GM23248 (cell line): ENCODE results near the gene SLC25A28. TPM values are rescaled to one million over a fixed set of nuclear protein-coding genes. Genes with fewer than 3 reads are reported as not detected.

ENCODE experiments used
- DNase-seq: peaks from one replicate; pipeline ENCODE4 v3.0.0-alpha.2; 2015
- H2AFZ ChIP-seq: fragments of 200-600 bp; sonication (generic); 2 replicates; pipeline ENCODE4 v1.6.1; 2016; ENCODE audit warnings: antibody characterized with exemption
- H3F3A ChIP-seq: fragments of 200-600 bp; sonication (generic); 2 replicates; pipeline ENCODE4 v1.6.1; 2016; ENCODE audit warnings: mild to moderate bottlenecking, antibody characterized with exemption, mixed run types; ENCODE audit not compliant: insufficient read depth
- H3K27ac ChIP-seq: fragments of 200-600 bp; sonication (generic); 2 replicates; pipeline ENCODE4 v1.5.1; 2016; ENCODE audit warnings: mild to moderate bottlenecking
- H3K27me3 ChIP-seq: fragments of 200-600 bp; sonication (generic); replicated peaks from 2 replicates; pipeline ENCODE4 v1.6.1; 2016; ENCODE audit warnings: mild to moderate bottlenecking; ENCODE audit not compliant: insufficient read depth
- H3K36me3 ChIP-seq: fragments of 200-600 bp; sonication (generic); 2 replicates; pipeline ENCODE4 v1.6.1; 2016; ENCODE audit warnings: low read depth, mild to moderate bottlenecking
- H3K4me1 ChIP-seq: fragments of 200-600 bp; sonication (generic); 2 replicates; pipeline ENCODE4 v1.6.1; 2016; ENCODE audit warnings: mild to moderate bottlenecking; ENCODE audit not compliant: insufficient read depth
- H3K4me2 ChIP-seq: fragments of 200-600 bp; sonication (generic); one replicate; pipeline ENCODE4 v1.6.1; 2016; ENCODE audit warnings: mild to moderate bottlenecking; ENCODE audit not compliant: unreplicated experiment
- H3K4me3 ChIP-seq: fragments of 200-600 bp; sonication (generic); 2 replicates; pipeline ENCODE4 v1.5.1; 2016; ENCODE audit warnings: mild to moderate bottlenecking
- H3K79me2 ChIP-seq: fragments of 200-600 bp; sonication (generic); 2 replicates; pipeline ENCODE4 v1.6.1; 2016; ENCODE audit warnings: mild to moderate bottlenecking; ENCODE audit not compliant: insufficient read depth
- H3K9ac ChIP-seq: fragments of 200-600 bp; sonication (generic); 2 replicates; pipeline ENCODE4 v1.6.1; 2016; ENCODE audit warnings: mild to moderate bottlenecking
- H3K9me2 ChIP-seq: fragments of 200-600 bp; sonication (generic); 2 replicates; pipeline ENCODE4 v1.6.1; 2016; ENCODE audit warnings: mixed run types, mild to moderate bottlenecking, moderate library complexity; ENCODE audit not compliant: insufficient read depth
- H3K9me3 ChIP-seq: fragments of 200-600 bp; sonication (generic); one replicate; pipeline ENCODE4 v1.6.1; 2017; ENCODE audit warnings: low read depth
- H4K20me1 ChIP-seq: fragments of 200-600 bp; sonication (generic); 2 replicates; pipeline ENCODE4 v1.6.0; 2016; ENCODE audit not compliant: insufficient read depth
- EZH2 ChIP-seq: fragments of 200-600 bp; sonication (generic); IDR thresholded peaks from 2 replicates; pipeline ENCODE4 v1.6.1; 2018; ENCODE audit warnings: antibody characterized with exemption, mild to moderate bottlenecking; ENCODE audit not compliant: insufficient read depth, poor library complexity, severe bottlenecking
- EZH2phosphoT487 ChIP-seq: fragments of 200-600 bp; sonication (generic); IDR thresholded peaks from 2 replicates; pipeline ENCODE4 v1.6.1; 2018; ENCODE audit warnings: antibody characterized with exemption, moderate library complexity, mild to moderate bottlenecking, low read depth; ENCODE audit not compliant: insufficient read depth
- WGBS, 2 experiments: methylation state at CpG; one replicate each; pipeline ENCODE4 v1.1.6; 2015 to 2017; ENCODE audit warnings: low lambda C conversion rate in 2 of 2, low coverage in 1 of 2; ENCODE audit errors: missing lambda C conversion rate in 2 of 2; 5-methylcytosine and 5-hydroxymethylcytosine counted together
- in situ Hi-C: fragments of 300-500 bp; cut with MboI; formaldehyde crosslinking; loops from 2 replicates; pipeline ENCODE4 v1.15.0; 2020
- polyA plus RNA-seq: library from polyadenylated mRNA; unstranded; fragments of >200 nt; fragmentation: Nextera tagmentation; extraction: Ambion mirVana; gene quantifications from 2 replicates; pipeline ENCODE4 v1.2.1, GENCODE V29; 2016
- total RNA-seq: library from RNA; depleted of rRNA; stranded (reverse); fragments of >200 nt; shearing (Covaris generic); gene quantifications from 2 replicates; pipeline ENCODE4 v1.2.3, GENCODE V29; 2014

Gene SLC25A28
- total and polyA plus RNA-seq, 2 experiments from 2014 or later: 12.6 to 22.8 TPM

DNA sequence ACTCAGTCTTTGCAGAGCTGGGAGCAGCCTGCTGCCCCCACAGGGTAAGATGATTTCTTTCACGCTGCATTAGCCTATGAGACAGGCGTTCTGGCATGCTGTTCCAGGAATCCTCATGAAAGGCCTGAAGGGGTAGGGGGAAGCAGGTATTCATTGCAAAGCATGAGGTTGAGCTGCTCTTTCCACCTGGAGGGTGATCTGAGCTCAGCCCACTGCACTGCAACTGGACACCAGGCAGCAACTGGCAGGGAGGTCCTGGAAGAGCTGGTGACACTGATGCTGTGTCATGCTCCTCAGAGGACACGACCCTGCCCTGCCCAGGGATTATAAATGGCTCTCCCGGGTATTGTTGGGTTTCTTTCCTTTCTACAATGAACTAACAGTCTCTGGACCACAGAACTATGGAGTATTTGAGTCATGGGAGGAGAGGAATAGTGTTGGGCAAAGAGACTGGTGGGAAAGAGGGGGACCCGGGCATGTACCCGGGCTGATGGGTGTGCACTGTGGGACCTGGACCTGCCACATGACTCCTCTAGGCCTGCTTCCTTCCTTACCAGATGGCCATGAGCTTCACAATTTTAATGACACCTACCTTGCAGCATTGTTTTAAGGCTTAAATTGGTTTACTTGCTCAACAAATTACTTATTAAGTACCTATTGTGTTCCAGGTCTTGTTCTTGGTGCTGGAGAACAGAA lies 24.3 kb downstream of the SLC25A28 start:
- WGBS, 2 experiments: 57% methylated on average over 6 of the region's 6 CpGs
- no peak overlapping the region for H3K9ac ChIP-seq
- no peak overlapping the region for H2AFZ ChIP-seq
- H3K27me3 ChIP-seq: peaks cover 12% of the 10 kb centered on the region; the same call in 1 of the 2 replicates
- peak; percentile 9 for DNase-seq
- no peaks in the 10 kb centered on the region for H4K20me1 ChIP-seq
- H3K9me2 ChIP-seq: no peaks in the 10 kb centered on the region
- no peak overlapping the region for H3K4me3 ChIP-seq
- in situ Hi-C loops: no loop called here
- H3K4me2 ChIP-seq: no peak overlapping the region
- H3F3A ChIP-seq: no peaks in the 10 kb centered on the region
- no peak for TF ChIP-seq EZH2phosphoT487
- no peak for TF ChIP-seq EZH2
- H3K9me3 ChIP-seq: no peaks in the 10 kb centered on the region
- H3K4me1 ChIP-seq: no peaks in the 10 kb centered on the region
- no peaks in the 10 kb centered on the region for H3K79me2 ChIP-seq
- no peak overlapping the region for H3K27ac ChIP-seq
- no peaks in the 10 kb centered on the region for H3K36me3 ChIP-seq

DNA sequence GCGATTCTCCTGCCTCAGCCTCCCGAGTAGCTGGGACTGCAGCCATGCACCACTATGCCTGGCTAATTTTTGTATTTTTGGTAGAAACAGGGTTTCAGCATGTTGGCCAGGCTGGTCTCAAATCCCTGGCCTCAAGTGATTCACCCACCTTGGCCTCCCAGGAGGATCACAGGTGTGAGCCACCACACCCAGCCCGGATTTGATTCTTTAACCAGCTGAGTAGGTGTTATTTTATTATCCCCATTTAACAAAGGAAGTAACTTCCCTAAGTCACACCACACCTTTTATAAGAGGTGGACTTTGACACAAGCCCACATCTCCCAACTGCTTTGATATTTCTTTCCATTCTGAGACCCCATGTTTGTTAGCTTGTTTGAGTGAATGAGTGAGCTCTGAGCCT lies 25.0 kb downstream of the SLC25A28 start:
- H3K36me3 ChIP-seq: no peaks in the 10 kb centered on the region
- H3F3A ChIP-seq: no peaks in the 10 kb centered on the region
- no peak overlapping the region for H2AFZ ChIP-seq
- H3K9ac ChIP-seq: no peak overlapping the region
- H3K79me2 ChIP-seq: no peaks in the 10 kb centered on the region
- H3K27me3 ChIP-seq: peaks cover 13% of the 10 kb centered on the region; the same call in 1 of the 2 replicates
- in situ Hi-C loops: no loop called here
- H3K4me1 ChIP-seq: no peaks in the 10 kb centered on the region
- no peaks in the 10 kb centered on the region for H3K9me3 ChIP-seq
- no peaks in the 10 kb centered on the region for H4K20me1 ChIP-seq
- TF ChIP-seq EZH2 (no peak), EZH2phosphoT487 (no peak)
- H3K9me2 ChIP-seq: no peaks in the 10 kb centered on the region
- H3K4me2 ChIP-seq: no peak overlapping the region
- no peak overlapping the region for H3K27ac ChIP-seq
- WGBS, 2 experiments: 58 to 63% methylated on average over 3 of the region's 3 CpGs
- no peak overlapping the region for H3K4me3 ChIP-seq
- DNase-seq: no peak

DNA sequence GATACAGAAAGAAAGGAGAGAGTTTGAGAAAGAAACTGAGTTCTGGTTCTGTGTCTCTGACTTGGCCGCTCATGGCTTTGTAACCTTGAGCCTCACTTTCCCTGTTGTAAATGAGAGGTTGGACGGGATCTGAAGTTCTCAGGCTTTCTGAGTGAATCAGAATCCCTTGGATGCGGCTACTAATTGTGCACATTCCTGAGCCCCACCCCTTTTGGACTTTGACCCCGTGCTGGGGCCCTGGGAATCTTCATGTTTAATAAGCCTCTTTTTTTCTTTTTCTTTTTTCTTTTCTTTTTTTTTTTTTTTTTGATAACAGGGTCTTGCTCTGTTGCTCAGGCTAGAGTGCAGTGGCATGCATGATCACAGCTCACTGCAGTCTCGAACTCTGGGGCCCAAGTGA lies 26.9 kb downstream of the SLC25A28 start:
- Histone ChIP-seq H3K9me3 (no peaks in the 10 kb centered on the region), H2AFZ (no peak overlapping the region), H3K27ac (no peak overlapping the region), H3K4me1 (no peaks in the 10 kb centered on the region), H3K36me3 (no peaks in the 10 kb centered on the region), H4K20me1 (no peaks in the 10 kb centered on the region), H3K4me2 (no peak overlapping the region), H3F3A (no peaks in the 10 kb centered on the region), H3K79me2 (no peaks in the 10 kb centered on the region), H3K4me3 (no peak overlapping the region), H3K9me2 (no peaks in the 10 kb centered on the region), H3K9ac (no peak overlapping the region), H3K27me3 (peaks cover 14% of the 10 kb centered on the region; the same call in 1 of the 2 replicates)
- in situ Hi-C loops: no loop called here
- WGBS, 2 experiments: 42 to 45% methylated on average over 5 of the region's 5 CpGs
- TF ChIP-seq EZH2phosphoT487 (no peak), EZH2 (no peak)
- DNase-seq: no peak

DNA sequence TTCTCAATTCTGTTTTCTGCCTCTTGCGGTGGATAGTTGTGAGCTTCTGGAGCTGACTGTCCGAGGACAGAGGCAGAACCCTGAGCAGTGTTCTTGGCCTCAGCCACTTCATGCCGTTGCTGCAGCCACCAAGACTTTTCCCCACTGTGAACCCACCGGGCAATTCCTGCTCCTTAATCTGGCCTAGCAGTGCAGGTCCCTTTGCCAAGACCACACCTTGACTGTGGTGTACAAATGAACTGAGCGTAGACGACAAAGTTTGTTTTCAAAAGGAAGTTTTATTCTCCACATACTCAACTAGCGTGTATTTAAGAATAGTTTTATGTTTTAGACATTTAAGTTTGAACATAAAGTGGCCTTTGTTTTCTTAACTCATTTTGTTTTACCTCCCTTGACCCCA lies 29.4 kb downstream of the SLC25A28 start:
- 72 to 79% methylated on average over 7 of the region's 7 CpGs for WGBS, 2 experiments
- Histone ChIP-seq H3K36me3 (no peaks in the 10 kb centered on the region), H3K9me2 (no peaks in the 10 kb centered on the region), H3K9ac (no peak overlapping the region), H3K4me1 (no peaks in the 10 kb centered on the region), H3K27me3 (peaks cover 27% of the 10 kb centered on the region), H4K20me1 (no peaks in the 10 kb centered on the region), H3F3A (no peaks in the 10 kb centered on the region), H3K4me3 (no peak overlapping the region), H3K9me3 (no peaks in the 10 kb centered on the region), H2AFZ (no peak overlapping the region), H3K79me2 (no peaks in the 10 kb centered on the region), H3K27ac (no peak overlapping the region), H3K4me2 (no peak overlapping the region)
- TF ChIP-seq EZH2phosphoT487 (no peak), EZH2 (no peak)
- DNase-seq: no peak
- in situ Hi-C loops: no loop called here
